GM20431 (cell line): ENCODE measurements around the gene LRP2.

Experiments
- in situ Hi-C: fragments of 300-500 bp; cut with MseI, MboI; formaldehyde crosslinking; loops from one replicate; pipeline ENCODE4 v1.15.0; 2020; ENCODE audit warnings: low sequenced_read_pairs; ENCODE audit not compliant: unreplicated experiment

Gene LRP2

GRCh38 chr2:169259402-169259801 is 102.9 kb downstream of the LRP2 start:
- in situ Hi-C loops = no loop called here

- in situ Hi-C loops = no loop called here
Measured at GRCh38 chr2:169258045-169258601, 104.2 kb downstream of the LRP2 start.

GRCh38 chr2:169254774-169255173 is 107.6 kb downstream of the LRP2 start:
- in situ Hi-C loops = no loop called here

- in situ Hi-C loops = no loop called here
Measured at GRCh38 chr2:169247211-169247610, 115.1 kb downstream of the LRP2 start.

GRCh38 chr2:169240405-169240804 is 121.9 kb downstream of the LRP2 start:
- in situ Hi-C loops = no loop called here

- in situ Hi-C loops = no loop called here
Measured at GRCh38 chr2:169237939-169238338, 124.4 kb downstream of the LRP2 start.

GRCh38 chr2:169237286-169237685 is 125.0 kb downstream of the LRP2 start:
- in situ Hi-C loops = no loop called here

GRCh38 chr2:169232551-169233154 is 129.7 kb downstream of the LRP2 start:
- in situ Hi-C loops = no loop called here

- in situ Hi-C loops = no loop called here
Measured at GRCh38 chr2:169230204-169230603, 132.1 kb downstream of the LRP2 start.

- in situ Hi-C loops = no loop called here
Measured at GRCh38 chr2:169229590-169229989, 132.7 kb downstream of the LRP2 start.

GRCh38 chr2:169225906-169226305 is 136.4 kb downstream of the LRP2 start:
- in situ Hi-C loops = no loop called here

GRCh38 chr2:169225233-169225750 is 137.0 kb downstream of the LRP2 start:
- in situ Hi-C loops = no loop called here

GRCh38 chr2:169222665-169223064 is 139.7 kb downstream of the LRP2 start:
- in situ Hi-C loops = no loop called here

- in situ Hi-C loops = no loop called here
Measured at GRCh38 chr2:169221745-169222369, 140.5 kb downstream of the LRP2 start.

- in situ Hi-C loops = no loop called here
Measured at GRCh38 chr2:169210917-169211316, 151.4 kb downstream of the LRP2 start.

- in situ Hi-C loops = no loop called here
Measured at GRCh38 chr2:169208026-169208425, 154.3 kb downstream of the LRP2 start.

GRCh38 chr2:169205176-169205575 is 157.2 kb downstream of the LRP2 start:
- in situ Hi-C loops = no loop called here

- in situ Hi-C loops = no loop called here
Measured at GRCh38 chr2:169203952-169204351, 158.4 kb downstream of the LRP2 start.

- in situ Hi-C loops = no loop called here
Measured at GRCh38 chr2:169200756-169201155, 161.6 kb downstream of the LRP2 start.

GRCh38 chr2:169193618-169194017 is 168.7 kb downstream of the LRP2 start:
- in situ Hi-C loops = no loop called here

GRCh38 chr2:169190197-169190775 is 172.0 kb downstream of the LRP2 start:
- in situ Hi-C loops = no loop called here
